Testis (tissue), 2 donors: Measurements from ENCODE around the gene ADGRG3.
"Not testable (repeated sequence)": the region's sequence is repeated elsewhere in the genome, so short reads cannot be mapped to it uniquely, and the experiment has no call there.

Experiments used
- CTCF ChIP-seq, 3 experiments: fragments of 450-650 bp in 2 of 3; fragments of 200-600 bp in 1 of 3; sonication (generic) in 1 of 3; IDR thresholded peaks; one replicate each; pipeline ENCODE4 v1.5.1; 2016 to 2019; ENCODE audit warnings: antibody characterized with exemption in 3 of 3, mild to moderate bottlenecking in 2 of 3, moderate library complexity in 1 of 3
- POLR2A ChIP-seq: fragments of 450-650 bp; IDR thresholded peaks from one replicate; pipeline ENCODE4 v1.6.1; 2017; ENCODE audit warnings: antibody characterized with exemption, mild to moderate bottlenecking, moderate library complexity

- not testable (repeated sequence) for TF ChIP-seq POLR2A; CTCF (IDR thresholded peaks at IDR 0.05)
Observed at GRCh38 chr16:57671451-57671850, 3.3 kb downstream of the ADGRG3 start.
